ENCODE data around the gene AIP.
"Not testable (repeated sequence)": the region's sequence is repeated elsewhere in the genome, so short reads cannot be mapped to it uniquely, and the experiment has no call there.

AIP gene

DNA sequence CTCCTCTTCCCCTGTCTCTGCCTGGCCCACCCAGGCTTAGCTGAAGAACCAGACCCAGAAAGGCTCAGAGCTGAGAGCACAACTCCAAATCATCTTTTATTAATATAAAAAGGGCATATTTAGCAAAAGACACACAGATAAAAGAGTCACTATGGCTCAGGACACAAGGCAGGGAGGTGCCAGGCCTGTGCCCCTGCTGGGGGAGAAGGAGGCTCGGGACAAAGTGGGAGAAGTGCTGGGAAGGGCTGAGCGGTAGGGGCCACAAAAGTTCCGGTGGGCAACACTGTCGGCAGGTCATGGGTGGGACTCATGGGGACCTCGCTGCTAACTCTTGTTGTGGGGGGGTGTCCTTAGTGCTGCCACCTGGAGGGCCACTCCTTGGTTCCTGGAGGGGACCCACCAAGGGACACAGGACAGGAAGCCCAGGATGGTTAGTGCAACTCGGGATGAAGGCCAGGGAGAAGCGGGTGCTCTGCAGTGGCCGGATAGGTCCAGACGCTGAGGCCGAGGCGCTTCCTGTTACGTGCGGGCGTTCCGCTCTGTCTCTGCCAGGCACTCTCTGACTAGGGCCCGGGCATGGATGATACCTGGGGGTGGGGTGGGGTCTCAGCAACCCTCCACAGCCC, 23.7 kb downstream of the AIP start:
- no peak for DNase-seq (ENCODE audit: low read depth in 2 of 2)

DNA sequence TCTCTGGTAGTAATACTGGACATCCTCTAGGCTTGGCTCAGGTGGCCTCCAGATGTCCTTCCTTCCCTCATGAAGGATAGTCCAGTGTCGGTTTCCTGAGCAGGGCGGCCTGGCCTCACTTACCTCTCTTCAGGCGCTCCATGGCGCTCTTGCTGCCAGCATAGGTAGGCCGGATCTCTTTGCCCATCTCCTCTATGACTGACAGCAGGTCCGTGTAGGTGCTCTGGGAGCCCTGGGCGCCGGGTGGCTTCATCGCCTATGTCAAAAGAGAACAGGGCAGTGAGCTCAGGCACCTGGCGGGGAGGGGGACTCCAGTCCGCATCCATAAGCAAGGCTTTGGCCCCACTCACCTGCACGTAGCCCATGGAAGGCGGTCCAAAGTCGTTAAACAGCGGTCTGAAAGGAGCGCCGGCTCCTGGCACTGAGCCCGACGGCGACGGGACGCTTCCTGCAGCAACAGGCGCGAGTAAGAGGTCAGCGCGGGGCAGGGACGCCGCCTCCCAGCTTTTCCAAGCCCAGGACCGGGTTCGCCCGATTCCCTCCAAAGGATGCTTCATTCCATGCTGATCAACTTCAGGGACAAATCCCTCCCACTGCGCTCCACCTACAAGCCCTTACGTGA, 24.5 kb downstream of the AIP start:
- DNase-seq (ENCODE audit: low read depth in 2 of 2): no peak

DNA sequence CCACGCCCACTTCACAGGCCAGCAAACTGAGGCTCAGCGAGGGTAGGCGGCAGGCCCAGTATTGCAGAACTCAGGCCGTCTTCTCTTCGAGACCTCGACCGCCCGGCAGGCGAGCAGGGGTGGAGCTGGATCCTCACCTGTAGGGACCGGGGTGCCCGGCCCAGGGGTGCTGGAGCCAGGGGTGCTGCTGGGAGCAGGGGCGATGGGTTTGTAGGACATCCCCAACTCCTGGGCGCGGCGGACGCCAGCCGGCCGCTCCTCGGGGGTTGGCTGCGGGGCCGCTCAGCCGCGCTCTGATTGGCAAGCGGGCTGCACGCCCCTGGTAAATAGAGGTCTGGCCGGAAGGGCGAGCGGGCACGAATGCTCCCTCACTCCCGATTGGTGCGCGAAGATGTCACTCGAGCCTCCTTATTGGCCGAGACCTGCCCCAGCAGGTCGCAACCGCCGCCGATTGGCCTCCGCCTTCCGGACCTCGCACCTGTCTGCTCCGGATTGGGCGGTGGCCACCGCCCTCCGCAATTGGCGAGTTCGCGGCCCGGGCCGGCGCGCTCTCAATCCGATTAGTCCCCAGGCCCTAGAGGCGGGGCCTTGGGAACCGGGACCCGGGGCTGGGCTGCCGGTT, 25.1 kb downstream of the AIP start, which contains the start of gene CDK2AP2:
Gene CDK2AP2, minus strand, starts transcription at position 299 of the 622 bp plus-strand sequence. Its CDS starts 80 bp downstream, at position 219.
- DNase-seq (ENCODE audit: low read depth in 2 of 2): peak; percentile 92 to 96

DNA sequence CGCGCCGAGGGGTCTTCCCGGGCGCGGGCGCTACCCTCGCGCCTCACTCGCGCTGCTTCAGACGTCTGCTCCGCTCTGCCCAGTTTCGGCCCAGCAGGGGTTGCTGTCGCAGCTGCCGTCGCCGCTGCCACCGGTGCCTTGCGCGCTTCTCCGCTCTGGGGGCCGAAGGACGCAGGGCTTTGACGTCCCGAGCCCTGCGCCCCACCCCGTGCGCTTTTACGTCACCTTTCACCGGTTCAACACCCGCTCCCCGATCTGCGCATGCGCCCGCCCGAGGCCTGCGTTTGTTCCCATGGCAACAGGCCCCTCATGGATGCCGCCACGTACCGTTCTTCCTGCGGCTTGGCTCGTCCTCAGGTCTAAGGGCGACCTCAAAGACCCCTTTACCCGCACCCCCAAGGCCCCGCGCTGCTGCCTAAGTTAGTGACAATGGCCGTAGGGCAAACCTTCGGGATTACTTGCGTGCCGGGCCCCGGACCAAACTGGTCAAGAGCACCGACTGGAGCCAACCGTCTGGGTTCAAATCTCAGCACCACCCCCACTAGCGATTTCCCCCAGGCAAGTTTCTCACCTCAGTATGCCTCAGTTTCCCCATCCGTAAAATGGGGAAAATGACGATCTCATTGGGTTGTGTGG, 25.8 kb downstream of the AIP start:
- DNase-seq (ENCODE audit: low read depth in 2 of 2): peak; percentile 97 to 98

DNA sequence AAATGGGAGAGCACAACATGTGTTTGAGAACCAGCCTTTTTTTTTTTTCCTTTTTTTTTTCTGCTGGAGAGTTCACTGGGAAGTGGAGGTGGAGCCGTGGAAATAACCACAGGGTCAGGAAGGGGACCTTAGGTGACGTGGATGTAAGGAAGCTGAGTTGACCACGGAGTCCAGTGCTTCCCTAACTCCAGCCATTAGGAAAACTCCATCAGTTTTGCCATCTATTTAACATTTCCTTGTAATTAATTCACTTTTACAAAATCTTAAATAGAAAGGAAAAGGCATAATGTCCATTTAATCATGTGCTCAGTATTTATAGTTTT, 27.2 kb downstream of the AIP start:
- DNase-seq (ENCODE audit: low read depth in 2 of 2): no peak

DNA sequence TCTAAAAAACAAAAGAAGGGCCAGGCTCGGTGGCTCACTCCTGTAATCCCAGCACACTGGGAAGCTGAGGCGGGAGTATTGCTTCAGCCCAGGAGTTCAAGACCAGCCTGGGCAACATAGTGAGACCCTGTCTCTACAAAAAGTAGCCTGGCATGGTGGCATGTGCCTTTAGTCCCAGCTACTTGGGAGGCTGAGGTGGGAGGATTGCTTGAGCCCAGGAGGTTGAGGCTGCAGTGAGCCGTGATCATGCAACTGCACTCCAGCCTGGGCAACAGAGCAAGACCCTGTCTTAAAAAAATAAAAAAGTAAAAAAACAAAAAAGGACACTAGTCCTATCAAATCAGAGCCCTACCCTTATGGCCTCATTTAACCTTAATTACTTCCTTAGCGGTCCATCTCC, 28.7 kb downstream of the AIP start:
- DNase-seq (ENCODE audit: low read depth in 2 of 2): not testable (repeated sequence)

DNA sequence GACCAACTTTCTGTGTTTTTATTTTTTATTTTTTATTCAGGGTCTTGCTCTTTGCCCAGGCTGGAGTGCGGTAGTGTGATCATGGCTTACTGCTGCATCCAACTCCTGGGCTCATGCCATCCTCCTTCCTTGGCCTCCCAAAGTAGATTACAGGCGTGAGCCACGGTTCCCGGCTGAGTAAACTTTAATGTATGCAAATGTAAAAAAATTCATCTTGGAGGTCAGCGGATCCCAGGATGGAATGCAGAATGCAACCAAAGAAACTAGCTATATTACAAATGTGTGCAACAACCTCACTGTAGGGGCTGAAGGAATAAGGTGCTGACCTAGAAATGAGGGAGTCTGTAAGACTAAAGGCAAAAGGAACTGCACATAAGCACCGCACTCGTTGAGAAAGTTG, 31.3 kb downstream of the AIP start:
- DNase-seq (ENCODE audit: low read depth in 2 of 2): no peak

DNA sequence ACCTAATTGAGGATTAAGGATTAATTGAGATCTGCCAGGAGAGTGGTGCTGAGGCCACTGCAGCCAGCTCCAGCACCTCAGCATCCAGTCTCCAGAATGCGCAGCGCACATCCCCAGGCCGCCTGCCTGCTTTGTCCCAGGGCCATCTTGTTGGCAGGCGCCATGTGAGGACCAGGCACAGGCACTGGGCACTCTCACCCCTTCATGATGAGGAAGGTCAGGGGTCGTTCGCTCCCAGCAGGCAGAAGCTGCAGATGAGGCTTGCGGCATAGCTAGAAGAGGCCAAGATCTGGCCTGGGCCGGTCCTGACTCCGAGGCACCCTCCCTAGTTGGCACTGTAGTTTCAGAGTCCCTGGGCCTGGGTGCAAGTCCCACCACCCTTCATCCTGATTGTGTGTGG, 34.0 kb downstream of the AIP start:
- no peak for DNase-seq (ENCODE audit: low read depth in 2 of 2)

DNA sequence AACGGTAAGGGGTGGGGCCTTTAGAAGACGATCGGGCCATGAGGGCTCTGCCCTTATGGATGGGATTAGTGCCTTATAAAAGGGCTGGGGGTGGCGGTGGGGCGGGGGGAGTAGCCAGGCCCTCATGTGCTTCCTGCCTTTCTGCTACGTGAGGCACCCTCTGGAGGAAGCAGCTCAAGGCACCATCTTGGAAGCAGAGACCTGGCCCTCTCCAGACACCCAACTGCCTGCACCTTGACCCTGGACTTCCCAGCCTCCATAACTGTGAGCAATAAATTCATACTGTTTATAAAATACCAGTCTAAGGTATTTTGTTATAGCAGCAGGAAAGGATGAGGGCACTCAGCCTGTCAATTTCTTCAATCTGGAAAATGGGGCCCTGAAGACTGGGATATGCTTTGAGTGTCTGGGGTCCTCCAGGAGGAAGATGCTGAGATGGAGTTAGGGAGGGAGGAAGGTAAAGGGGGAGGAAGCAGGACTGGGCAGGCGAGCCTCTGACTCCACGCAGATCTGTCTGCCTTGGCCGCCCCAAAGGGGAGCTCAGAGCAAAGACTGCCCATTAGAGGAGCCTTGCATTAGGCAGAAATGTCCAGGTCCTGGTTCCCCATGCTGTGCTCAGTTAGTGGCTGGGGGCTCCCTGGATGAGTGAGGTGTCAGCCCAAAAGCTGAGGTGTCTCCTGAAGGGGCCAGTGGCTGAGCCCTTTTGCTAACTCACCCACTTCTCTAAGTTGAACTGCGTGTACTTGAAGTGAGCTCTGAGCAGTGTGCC, 35.1 kb downstream of the AIP start:
- DNase-seq (ENCODE audit: low read depth in 2 of 2): no peak

DNA sequence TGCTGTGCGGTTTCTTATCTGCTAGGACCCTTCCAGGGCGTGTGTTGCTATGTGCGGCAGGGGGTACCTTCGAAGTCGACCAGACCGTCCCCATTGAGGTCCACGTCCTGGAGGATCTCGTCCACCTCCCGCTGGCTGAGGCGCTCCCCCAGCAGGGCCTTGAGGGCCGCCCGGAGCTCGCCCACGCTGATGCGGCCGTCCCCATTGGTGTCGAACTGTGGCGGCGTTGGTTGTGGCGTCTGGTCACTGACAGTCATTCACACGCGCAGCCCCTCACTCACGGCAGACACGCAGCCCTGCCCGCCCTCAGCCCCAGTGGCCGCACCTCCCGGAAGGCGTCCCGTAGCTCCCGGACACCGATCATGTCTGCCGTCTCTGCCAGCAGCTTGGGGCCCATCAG, 36.9 kb downstream of the AIP start:
- DNase-seq (ENCODE audit: low read depth in 2 of 2): no peak

DNA sequence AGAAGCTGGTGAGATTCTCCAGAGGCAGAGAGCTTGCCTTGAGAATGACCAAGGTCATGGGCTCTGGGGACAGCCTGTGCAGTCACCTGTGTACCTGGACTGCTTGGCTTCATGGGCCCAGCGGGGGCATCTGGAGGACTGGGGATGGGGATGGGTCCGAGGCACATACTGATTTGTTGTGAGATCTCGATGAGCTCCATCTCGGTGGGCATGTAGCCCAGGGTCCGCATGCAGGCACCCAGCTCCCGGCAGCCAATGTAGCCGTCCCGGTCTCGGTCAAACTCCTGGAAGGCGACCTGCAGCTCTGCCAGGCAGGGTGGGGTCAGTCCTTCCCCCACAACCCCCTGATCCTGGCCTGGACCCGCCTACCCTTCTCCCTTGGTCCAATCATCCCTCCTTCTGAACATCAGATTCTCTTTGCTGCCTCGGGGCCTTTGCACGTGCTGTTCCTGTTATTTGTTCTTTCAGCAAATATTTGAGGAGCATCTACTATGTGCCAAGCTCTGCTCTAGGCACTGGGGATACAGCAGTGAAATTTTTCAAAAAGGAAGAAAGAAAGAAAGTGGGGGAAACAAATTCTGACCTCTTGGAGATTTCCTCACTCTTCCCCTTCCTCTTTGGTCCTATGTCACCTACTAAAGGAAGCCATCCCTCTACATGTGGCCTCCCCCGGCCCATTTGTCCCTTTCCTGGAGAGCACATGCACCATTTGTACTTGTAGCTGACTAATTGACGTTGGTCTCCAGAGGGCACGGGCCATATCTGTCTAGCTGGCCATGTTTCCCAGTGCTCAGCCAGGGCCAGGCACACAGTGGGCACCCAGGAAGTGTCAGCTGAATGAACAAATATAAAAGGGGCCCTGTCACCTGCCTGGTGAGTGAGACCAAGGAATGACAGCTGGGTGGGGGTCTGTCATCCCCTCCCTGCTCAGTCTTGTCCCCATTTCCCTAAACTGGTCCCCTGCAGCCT, 38.3 kb downstream of the AIP start:
- no peak for DNase-seq (ENCODE audit: low read depth in 2 of 2)

DNA sequence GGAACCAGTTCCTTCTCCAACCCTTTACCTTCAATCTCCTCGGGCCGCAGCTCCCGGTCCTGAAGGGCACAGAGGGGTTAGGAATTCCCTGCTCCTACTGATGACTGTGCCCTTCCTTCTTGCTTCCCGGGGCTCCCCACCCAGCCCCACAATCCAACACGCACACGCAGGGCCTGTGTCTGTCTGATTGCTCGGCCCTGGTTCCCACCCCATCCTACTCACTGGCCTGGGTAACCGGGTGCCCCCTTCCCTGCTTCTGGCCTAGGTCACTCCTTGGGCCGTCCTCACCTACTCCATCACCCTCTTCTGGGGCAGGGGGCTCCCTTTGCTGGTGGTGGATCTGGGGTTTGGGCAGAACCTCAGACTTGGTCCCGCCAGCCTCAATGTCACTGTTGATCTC, 39.1 kb downstream of the AIP start:
- DNase-seq (ENCODE audit: low read depth in 2 of 2): no peak

DNA sequence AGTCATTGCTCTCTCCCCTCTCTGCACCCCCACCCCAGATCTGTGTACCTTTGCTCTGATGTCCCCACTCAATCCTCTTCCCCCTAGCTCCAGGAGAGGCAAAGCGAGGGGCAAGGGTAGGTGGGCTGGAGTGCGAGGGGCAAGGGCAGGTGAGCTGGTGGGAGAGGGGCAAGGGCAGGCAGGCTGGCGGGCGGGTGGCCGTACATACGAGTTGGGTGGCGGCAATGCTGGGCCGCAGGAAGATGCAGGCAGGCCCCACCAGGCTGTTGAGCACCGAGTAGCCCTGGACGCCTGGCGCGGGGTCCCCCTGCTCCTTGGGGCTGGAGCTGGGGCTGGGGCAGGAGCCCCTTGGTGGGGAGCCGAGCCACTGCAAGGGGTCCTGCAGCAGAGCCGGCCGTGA, 39.5 kb downstream of the AIP start:
- no peak for DNase-seq (ENCODE audit: low read depth in 2 of 2)

DNA sequence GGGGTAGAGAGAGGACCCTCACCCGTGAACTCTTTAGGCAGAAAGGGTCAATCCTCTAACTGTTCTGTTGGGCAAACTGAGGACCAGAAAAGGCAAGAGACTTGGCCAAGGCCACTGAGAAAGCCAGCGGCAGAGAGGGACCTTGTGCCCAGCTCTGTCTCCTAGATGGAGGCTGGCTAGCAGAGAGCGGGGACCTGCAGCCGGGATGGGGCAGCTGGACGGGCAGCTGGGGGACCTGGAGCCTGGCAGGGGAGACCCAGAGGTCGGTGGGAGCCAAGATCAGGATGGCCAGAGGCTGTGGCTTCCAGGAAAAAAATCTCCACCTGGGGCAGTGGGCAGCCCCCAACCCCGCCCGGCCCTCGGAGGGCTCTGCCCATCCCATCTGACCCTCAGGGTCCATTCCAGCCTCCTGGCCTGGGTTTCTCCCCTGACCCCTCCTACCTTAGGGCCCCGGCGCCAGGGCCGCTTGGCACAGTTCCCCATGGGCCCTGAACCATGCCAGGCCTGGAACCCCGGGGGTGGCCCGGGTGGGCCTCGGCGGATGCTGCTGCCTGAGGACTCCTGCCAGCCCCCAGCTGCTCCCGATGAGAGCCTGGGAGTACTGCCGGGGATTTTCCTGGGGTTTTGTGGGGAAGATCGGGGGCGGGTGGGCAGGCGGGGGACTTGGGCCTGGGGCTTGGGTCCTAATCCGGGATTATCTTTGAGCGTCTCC, 40.2 kb downstream of the AIP start, which contains the start of gene CABP2:
Gene CABP2, minus strand, starts transcription at position 603 of the 712 bp plus-strand sequence. Its CDS starts 120 bp downstream, at position 483.
- DNase-seq (ENCODE audit: low read depth in 2 of 2): no peak

DNA sequence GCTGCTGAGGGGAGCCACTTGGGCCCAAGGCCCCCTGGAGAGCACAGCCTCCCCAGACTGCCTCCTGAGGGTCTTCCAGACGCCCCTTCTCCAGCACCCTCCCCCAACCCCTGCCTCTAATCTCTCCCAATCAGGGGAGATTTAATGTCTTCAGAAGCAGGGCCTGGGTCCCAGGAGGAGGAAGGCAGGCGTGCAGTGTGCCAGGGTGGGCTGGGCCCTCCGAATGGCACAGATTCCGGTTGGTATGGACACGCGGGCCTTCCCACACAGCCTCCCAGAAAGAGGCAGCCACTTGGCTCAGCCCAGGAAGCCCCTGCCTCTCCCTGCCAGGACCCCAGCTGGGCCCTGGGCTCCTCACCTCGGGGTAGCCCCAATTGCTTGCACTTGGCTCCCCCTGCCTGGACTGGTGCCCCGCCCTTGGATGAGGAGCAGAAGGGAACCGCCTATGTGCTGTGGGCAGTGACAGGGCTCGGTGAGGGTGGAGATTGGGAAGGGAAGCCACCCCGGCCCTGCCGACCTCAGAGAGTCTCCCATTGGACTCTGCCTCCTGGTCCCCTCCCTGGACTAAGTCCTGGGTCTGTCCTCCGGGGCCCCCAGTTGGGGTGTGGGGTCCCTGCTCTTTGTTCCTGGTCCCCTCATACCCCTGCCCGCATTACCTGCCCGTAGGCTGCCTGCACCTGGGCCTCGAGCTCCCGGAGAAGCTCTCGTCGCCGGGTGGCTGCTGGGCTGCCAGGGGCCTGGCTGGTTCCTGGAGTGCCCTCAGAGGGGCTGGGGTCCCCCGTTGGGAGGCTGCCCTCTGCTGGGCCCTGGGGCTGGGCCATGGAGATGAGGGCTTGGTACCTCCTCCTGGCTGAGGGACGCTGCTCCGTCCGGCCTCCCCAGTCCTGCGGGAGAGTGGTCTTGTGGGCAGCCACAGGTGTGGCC, 41.0 kb downstream of the AIP start:
- no peak for DNase-seq (ENCODE audit: low read depth in 2 of 2)

DNA sequence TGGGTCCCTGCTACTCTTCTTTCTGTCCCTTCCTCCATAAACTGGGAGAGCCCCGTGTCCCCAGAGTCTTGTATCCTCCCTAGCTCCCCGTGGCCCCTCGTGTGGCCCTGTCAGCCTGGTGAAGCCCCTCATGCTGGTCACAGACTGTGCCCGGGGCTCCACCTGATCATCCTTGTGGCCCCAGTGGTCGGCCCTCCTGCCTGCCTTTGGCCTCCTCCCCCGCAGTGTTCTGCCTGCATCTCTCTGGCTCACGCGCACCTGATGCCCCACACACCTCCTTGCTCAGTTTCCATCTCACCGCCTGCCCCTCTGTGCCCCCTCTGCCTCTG, 41.6 kb downstream of the AIP start:
- DNase-seq (ENCODE audit: low read depth in 2 of 2): no peak

DNA sequence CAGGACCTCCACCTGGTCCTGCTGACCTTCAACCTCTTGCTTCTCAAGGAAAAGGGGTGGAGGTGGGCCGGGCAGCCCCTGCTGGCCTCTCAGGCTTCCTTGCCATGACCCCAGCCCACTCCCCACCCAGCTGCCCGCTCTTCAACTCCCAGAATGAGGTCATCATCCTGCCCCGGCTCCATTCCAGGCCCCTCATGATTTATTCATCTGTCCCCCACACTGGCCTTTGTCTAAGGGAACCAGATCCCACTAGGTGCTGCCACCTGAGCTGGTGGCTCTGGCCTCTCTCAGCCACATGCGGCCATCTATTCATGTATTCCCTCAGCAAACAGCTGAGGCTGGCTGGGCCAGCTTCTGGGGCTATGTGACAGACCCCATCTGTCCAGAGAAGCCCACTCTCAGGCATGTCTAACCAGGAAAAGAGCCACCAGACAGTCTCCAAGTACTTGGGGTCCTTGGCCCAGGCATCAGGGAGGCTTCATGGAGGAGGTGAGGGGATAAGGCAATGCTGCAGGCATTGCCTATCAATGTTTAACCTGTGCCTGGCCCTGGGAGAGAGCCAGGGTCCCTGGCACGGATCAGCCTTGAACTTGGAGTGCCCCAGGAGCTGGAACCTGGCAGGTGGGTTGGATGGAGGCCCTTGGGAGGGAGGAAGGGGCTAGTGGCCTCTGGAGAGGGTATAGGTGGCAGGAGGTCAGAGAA, 42.6 kb downstream of the AIP start:
- DNase-seq (ENCODE audit: low read depth in 2 of 2): no peak

DNA sequence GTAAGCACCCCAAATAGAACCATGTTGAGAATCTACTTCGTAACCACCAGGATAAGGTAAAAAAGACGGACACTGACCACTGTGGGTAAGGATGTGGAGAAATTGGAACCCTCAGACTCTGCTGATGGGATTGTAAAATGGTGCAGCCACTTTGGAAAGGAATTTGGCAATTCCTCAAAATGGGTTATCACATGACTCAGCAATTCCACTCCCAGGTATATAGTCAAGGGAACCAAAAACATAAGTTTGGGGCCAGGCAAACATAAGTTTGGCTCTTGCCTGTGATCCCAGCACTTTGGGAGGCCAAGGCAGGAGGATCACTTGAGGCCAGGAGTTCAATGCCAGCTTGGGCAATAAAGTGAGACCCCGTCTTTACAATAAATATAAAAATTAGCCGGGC, 45.5 kb downstream of the AIP start:
- no peak for DNase-seq (ENCODE audit: low read depth in 2 of 2)

DNA sequence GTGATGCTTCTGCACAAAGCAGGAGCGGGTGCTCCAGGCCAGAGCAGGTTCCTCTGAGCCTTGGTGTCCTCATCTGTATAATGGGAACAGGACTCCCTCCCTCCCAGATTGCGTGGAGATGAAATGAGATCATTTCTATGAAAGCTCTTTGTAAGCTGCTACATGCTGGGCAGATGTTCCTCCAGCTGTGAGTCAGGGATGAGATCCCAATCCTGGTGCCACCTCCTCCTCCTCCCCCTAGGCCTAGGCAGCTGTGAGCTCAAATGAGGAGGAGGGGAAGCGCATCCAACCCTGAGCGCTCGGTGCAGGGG, 47.4 kb downstream of the AIP start:
- no peak for DNase-seq (ENCODE audit: low read depth in 2 of 2)

All from stimulated activated CD8-positive, alpha-beta memory T cell treated with anti-CD3 and anti-CD28 coated beads, Interleukin-7, amount 100 ng/mL, for 1 hour (primary cell).